Measurements from ENCODE around the gene NKIRAS2.

GRCh38 chr17:42026857-42027589 lies 7.1 kb downstream of the NKIRAS2 start:
- no peak for TF ChIP-seq CTCF (IDR thresholded peaks at IDR 0.05)
- no peak for TF ChIP-seq POLR2A (IDR thresholded peaks at IDR 0.05)

All from suprapubic skin (tissue), 3 donors.